GM19025 (cell line): ENCODE data around the gene DPYSL3.

Experiments
- ATAC-seq: cut with Tn5 transposase; IDR thresholded peaks from one replicate; pipeline ENCODE4 v1.9.1; 2021; ENCODE audit warnings: mild to moderate bottlenecking, low read depth, moderate library complexity; ENCODE audit not compliant: unreplicated experiment

The DPYSL3 gene

GRCh38 chr5:147517383-147517782 lies 7.5 kb upstream of the DPYSL3 start:
- ATAC-seq: no peak

GRCh38 chr5:147515269-147515668 lies 5.4 kb upstream of the DPYSL3 start:
- ATAC-seq: no peak

GRCh38 chr5:147512659-147513379 lies 3.0 kb upstream of the DPYSL3 start:
- ATAC-seq: no peak

GRCh38 chr5:147510885-147511284 lies 1.0 kb upstream of the DPYSL3 start:
- ATAC-seq: no peak

GRCh38 chr5:147509041-147509709 lies 693 bp downstream of the DPYSL3 start:
- ATAC-seq: no peak

- ATAC-seq: no peak
These were observed 1.2 kb downstream of the DPYSL3 start for GRCh38 chr5:147508711-147509040.

GRCh38 chr5:147507480-147508126 lies 2.3 kb downstream of the DPYSL3 start:
- no peak for ATAC-seq

- no peak for ATAC-seq
These were observed 5.3 kb downstream of the DPYSL3 start for GRCh38 chr5:147504535-147504934.

- ATAC-seq: no peak
These were observed 5.9 kb downstream of the DPYSL3 start for GRCh38 chr5:147504011-147504410.

GRCh38 chr5:147490989-147491388 lies 18.9 kb downstream of the DPYSL3 start:
- no peak for ATAC-seq

- ATAC-seq: no peak
These were observed 22.7 kb downstream of the DPYSL3 start for GRCh38 chr5:147487031-147487750.

GRCh38 chr5:147485814-147486213 lies 24.1 kb downstream of the DPYSL3 start:
- no peak for ATAC-seq

- no peak for ATAC-seq
These were observed 24.8 kb downstream of the DPYSL3 start for GRCh38 chr5:147485046-147485445.

GRCh38 chr5:147484708-147485020 lies 25.2 kb downstream of the DPYSL3 start:
- no peak for ATAC-seq

GRCh38 chr5:147483961-147484707 lies 25.7 kb downstream of the DPYSL3 start:
- ATAC-seq: no peak

- no peak for ATAC-seq
These were observed 26.6 kb downstream of the DPYSL3 start for GRCh38 chr5:147483188-147483790.

- no peak for ATAC-seq
These were observed 27.1 kb downstream of the DPYSL3 start for GRCh38 chr5:147482706-147483180.

- no peak for ATAC-seq
These were observed 27.8 kb downstream of the DPYSL3 start for GRCh38 chr5:147481874-147482705.

- ATAC-seq: no peak
These were observed 28.5 kb downstream of the DPYSL3 start for GRCh38 chr5:147481376-147481775.
